GM23248 (cell line): ENCODE data around the gene SIK2.

ENCODE experiments used
- EZH2 ChIP-seq: fragments of 200-600 bp; sonication (generic); IDR thresholded peaks from 2 replicates; pipeline ENCODE4 v1.6.1; 2018; ENCODE audit warnings: antibody characterized with exemption, mild to moderate bottlenecking; ENCODE audit not compliant: insufficient read depth, poor library complexity, severe bottlenecking
- EZH2phosphoT487 ChIP-seq: fragments of 200-600 bp; sonication (generic); IDR thresholded peaks from 2 replicates; pipeline ENCODE4 v1.6.1; 2018; ENCODE audit warnings: antibody characterized with exemption, moderate library complexity, mild to moderate bottlenecking, low read depth; ENCODE audit not compliant: insufficient read depth

GRCh38 chr11:111688013-111688412, 85.8 kb downstream of the SIK2 start:
- TF ChIP-seq EZH2 (no peak), EZH2phosphoT487 (no peak)
